Dermis microvascular lymphatic vessel endothelial cell (primary cell): ENCODE data around the gene ITGB1BP1. TPM values are rescaled to one million over a fixed set of nuclear protein-coding genes. Genes with fewer than 3 reads are reported as not detected.

ENCODE experiments used
- DNase-seq, 2 donors: peaks; one replicate each; pipeline versions ENCODE4 v3.0.0 to v3.0.0-alpha.2; 2010; ENCODE audit warnings: low read depth in 2 of 2
- total RNA-seq: library from RNA; depleted of rRNA; stranded (reverse); fragments of >200 nt; gene quantifications from 2 replicates; pipeline ENCODE4 v1.2.1, GENCODE V29; 2014

ITGB1BP1 gene
- total RNA-seq, result 32.5 and 32.9 TPM in 2 replicates

DNA sequence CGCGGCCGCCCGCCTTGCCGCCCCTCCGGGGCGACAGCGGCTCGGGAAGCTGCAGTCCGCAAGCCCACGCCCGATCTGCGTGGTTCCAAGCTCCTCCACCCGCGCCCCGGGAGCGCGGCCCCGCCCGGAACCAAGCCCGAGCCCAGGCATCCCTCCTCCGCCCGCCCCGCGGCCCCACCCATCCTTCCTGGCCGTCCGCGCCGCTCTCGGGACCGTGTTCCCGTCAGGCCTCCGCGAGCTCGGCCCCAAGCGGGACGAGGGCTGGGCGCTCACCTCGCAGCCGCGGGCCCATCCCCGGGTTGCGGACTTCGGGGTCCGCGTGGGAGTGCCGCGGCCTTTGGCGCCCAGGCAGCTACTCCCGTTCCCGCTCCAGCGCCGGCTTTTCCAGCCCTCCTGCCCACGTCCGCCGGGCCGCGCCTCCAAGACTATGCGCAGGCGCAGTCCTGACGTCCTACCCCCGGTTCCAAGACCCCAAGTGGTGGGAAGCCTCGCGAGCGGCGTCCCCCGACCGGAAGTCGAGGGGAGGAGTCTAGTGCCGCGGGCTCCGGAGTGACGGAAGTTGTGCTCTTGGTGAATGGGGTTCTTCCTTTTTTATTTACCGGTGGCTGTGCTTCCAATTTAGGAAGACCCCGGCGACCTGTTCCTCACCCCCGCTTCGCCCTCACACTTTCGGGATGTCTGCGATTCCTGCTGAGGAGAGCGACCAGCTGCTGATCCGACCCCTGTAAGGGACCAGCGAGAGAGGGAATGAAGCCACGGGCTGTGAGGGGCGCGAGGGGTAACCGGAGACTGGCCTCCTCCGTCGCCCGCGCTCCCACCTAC, at the start of gene ITGB1BP1, which contains the start of gene CPSF3:
TSS of gene ITGB1BP1 (minus strand) at position 429 of the 822 bp plus-strand sequence. CDS start 4,831 bp downstream, outside the sequence.
TSS of gene CPSF3 (plus strand) at position 555 of the 822 bp plus-strand sequence. CDS start at position 675, 120 bp downstream.
- DNase-seq, result peak; percentile 91 to 97

DNA sequence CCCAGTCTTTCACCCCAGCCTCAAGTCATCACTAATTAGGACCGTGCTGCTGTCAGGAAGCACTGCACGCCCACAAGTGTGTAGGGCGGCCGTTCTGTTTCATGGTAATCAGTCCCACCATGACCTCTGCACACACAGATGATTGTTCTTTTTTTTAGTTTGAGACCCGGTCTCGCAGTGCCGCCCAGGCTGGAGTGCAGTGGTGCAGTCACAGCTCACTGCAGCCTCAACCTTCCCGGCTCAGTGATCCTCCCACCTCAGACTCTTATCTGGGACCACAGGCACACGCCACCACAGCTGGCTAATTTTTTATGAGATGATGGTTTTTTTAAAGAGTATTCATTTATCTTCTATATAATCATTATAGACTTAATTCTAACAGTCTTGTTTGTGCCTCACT, 49.2 kb upstream of the ITGB1BP1 start:
- DNase-seq, result no peak

- DNase-seq, result no peak
These were observed 47.9 kb upstream of the ITGB1BP1 start for GRCh38 chr2:9471206-9471605.

DNA sequence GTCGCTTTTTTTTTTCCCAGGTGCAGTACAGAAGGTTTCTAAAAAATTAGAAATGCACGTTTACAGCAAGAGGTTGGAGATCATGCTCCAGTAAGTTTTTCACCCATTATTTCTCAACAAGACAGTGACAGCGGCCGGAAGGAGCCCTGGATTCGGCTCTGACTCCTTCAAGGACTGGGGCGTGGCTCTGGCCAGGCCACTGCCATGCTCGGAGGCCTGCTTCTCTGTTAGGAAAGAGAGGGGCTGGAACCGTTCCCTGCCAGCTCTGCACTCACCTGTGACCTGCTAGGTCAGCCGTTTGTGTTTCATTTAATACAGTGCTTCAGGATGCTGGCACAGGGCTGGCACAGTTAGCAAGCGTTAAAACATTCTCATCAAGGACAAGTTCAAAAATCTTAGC, 44.4 kb upstream of the ITGB1BP1 start:
- no peak for DNase-seq

GRCh38 chr2:9466147-9466683, 42.9 kb upstream of the ITGB1BP1 start:
- DNase-seq, result no peak

DNA sequence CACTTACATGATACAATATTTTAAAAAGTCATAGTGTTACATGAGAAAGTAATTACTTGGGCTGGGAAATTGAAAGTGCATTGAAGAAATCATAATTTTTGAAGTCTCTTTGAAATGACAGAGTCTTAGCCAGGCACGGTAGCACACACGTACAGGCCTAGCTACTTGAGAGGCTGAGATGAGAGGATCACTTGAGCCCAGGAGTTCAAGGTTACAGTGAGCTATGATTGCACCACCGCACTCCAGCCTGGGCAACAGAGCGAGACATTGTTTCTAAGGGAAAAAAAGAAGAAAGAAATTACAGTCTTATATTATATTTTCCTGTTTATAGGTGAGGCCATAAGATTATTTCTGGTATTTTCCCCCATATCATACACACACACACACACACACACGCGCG, 41.8 kb upstream of the ITGB1BP1 start:
- no peak for DNase-seq

GRCh38 chr2:9463698-9464034, 40.3 kb upstream of the ITGB1BP1 start:
- DNase-seq, result no peak

DNA sequence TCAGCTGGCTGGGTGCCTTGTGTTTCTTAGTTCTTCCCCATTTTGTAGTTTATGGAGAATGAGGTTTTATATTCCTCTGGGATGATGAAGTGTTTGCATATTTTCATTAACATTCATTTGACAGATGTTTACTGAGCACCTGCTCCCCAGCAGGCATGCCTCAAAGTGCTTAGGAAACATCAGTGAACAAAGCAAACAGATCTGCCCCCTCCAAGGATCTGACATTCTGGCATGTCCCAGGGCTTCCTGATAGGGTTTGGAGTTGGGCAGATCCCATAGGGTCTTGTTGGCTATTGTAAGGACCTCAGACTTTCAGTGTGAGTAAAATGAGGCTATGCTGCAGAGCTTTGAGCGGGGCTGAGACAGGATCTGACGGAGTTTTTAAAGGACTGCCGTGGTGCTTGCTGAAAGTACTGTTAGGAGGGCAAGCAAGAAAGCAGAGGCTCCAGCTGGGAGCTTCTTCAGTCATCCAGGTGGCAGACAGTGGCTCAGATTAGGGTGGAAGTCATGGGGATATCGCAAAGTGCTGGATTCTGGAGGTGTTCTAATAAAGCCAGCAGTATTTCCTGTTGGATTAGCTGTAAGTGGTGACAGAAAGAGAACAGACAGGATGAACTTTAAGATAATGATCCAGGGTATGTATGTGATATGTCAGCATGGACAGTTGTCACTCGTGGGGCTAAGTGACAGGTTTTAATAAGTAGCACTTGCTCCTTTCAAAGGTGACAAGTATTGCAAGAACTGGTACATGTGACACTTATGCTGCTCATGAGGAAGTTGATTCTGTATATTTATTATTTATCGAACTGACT, 39.8 kb upstream of the ITGB1BP1 start:
- no peak for DNase-seq

DNA sequence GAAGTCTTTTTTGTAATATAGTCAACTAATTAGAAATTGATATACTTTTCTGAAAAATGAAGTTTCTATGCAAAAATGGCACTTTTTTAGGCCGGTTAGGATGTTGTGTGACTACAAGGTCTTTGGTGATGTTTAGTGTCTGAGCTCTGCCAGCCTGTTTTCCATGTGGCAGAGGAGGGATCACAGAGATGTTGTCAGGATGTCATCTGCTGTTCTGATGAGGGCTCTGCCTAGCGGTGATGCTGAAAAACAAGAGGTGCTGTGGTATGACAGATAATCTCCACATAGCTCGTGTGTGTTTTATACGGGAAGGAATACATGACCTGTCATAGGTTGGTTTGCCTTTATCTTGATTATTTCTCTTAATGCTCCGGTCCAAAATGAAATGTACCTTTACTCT, 39.0 kb upstream of the ITGB1BP1 start:
- DNase-seq, result no peak

- DNase-seq, result no peak
These were observed 37.8 kb upstream of the ITGB1BP1 start for GRCh38 chr2:9461079-9461478.

GRCh38 chr2:9460441-9461017, 37.2 kb upstream of the ITGB1BP1 start:
- no peak for DNase-seq

DNA sequence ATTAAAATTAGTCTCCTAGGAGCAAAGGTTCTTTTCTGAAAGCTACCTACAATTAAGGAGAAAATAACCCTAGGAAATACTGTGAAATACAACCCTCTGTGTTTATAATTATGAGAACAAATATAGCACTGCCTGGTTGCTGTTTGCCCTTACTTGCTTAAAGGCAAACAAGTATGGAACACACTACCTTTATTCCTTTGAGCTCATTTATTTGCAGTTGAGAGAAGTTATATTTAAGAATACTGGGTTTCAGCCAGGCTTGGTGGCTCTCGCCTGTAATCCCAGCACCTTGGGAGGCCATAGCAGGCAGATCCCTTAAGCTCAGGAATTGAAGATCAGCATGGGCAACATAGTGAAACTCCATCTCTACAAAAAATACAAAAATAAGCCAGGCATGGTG, 27.9 kb upstream of the ITGB1BP1 start:
- no peak for DNase-seq

DNA sequence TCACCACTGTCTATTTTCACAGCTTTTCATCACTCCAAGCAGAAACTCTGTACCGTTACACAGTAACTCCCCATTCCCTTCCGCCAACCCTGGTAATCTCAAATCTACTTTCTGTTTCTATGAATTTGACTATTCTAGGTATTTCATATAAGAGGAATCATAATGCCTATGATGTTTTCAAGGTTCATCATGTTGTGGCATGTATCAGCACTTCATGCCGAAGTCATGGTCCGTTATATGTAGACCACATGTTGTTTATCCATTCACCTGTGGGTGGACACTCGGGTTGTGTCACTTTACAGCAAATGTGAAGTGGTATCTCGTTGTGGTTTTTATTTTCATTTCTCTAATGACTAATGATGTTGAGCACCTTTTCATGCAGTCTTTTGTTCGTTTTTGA, 21.8 kb upstream of the ITGB1BP1 start:
- no peak for DNase-seq

- no peak for DNase-seq
These were observed 20.2 kb upstream of the ITGB1BP1 start for GRCh38 chr2:9443526-9443925.

GRCh38 chr2:9441556-9441955, 18.2 kb upstream of the ITGB1BP1 start:
- no peak for DNase-seq

DNA sequence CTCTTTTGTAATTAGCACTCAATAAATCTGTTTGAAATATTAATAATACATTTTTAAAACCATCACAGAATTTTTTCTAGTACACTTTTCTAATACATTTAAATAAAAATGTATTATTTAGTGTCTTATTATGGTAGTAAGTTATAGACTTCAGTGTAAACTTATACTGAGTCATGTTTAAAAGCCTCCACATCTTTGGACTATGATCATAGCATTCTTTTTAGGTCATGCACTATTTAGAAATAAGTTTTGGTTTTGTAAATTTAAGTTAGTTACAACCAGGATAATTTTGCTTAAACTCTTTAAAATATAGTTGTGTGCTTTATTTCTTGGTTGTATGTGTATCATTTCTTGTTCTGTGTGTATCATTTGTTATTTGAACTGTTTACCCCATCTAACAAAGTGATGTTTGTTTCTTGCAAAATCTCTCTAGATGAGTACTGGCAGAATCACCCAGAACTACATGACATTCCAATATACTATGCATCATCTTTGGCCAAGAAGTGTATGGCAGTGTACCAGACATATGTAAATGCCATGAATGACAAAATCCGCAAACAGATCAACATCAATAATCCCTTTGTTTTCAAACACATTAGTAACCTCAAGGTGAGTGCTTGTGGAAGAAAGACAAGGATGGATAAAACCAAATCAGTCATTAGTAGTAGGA, 16.9 kb upstream of the ITGB1BP1 start:
- no peak for DNase-seq

DNA sequence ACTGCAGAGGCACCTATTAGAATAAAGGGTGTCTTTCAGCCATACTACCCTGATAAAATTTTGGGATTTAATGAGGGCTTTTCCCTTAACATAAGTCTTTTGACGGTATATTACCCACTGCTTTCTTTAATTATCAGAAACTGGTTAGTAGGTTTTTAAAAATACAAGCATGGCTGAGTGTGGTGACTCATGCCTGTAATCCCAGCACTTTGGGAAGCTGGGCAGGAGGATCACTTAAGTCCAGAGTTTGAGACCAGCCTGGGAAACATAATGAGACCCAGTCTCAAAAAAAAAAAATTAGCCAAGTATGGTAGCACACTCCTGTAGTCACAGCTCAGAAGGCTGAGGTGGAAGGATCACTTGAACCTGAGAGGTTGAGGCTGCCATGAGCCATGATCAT, 16.2 kb upstream of the ITGB1BP1 start:
- DNase-seq, result no peak

DNA sequence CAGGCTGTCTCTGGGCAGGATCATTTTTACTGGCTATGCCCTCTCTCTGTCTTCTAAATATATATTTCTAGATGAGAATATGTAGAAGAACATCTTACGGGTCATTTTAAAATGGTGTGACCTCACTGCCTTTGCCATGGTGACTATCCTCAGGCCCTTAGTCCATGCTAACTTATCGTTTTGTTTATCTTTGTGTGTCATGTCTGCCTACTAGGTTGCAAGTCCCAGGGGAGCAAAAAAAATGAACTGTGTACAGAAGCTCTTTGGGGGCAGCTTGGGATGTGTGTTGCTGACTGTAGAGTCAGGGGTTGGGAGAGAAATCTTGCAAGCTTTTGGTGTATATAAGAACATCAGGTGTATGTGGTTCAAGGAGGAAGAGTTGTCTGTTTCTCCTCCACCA, 11.2 kb upstream of the ITGB1BP1 start:
- DNase-seq, result no peak

DNA sequence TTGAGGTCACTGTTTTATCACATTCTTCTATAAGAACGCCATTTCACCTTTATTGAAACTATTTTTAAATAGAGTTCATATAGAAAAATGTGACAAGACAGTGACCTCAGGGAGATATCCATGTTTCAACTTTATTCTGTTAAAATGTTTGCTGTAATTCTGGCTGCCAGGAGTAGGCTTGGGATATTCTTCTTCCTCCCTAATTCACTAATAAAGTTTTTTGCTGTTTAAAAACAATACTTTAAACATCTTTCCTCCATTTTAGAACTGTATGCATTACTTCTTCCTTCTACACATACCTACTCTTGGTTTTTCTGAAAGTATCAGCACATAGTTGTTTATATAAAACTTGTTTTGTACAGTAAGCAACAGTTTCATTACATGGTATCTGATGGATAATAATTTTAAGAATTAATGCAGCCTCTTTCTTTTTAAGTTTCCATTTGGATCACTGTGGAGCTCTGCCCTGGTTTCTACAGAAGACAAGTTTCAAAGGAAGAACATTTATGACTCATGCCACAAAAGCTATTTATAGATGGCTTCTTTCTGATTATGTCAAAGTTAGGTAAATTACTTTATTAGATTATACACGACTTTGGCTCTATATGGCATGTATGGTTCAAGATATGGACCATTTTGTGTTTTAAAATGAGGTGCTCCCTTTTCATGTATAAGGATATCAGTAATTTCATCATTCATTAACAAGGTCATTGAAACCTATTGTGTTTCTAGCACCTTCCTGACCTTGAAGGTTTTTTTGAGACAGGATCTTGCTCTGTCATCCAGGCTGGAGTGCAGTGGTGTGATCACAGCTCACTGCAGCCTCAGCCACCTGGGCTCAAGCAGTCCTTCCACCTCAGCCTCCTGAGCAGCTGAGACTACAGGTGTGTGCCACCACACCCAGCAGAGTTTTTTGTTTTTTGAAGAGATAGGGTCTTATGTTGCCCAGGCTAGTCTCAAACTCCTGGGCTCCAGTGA, 7.3 kb upstream of the ITGB1BP1 start:
- peak in 1 of 2 donors; percentile 33 for DNase-seq

GRCh38 chr2:9428965-9429577, 5.7 kb upstream of the ITGB1BP1 start:
- no peak for DNase-seq
